Tibial artery (tissue), 4 donors: ENCODE data around the gene INPP5D.

ENCODE experiments used
- DNase-seq, 2 donors: peaks; one replicate each; pipeline ENCODE4 v3.0.0-alpha.2; 2019
- H3K27ac ChIP-seq, 2 donors: fragments of 200-600 bp; sonication (generic) in 1 of 2; 1 replicate in 1 of 2; 2 replicates in 1 of 2; pipeline ENCODE4 v1.5.1; 2018 to 2019; ENCODE audit warnings: mild to moderate bottlenecking in 1 of 2
- H3K27me3 ChIP-seq, 2 donors: fragments of 200-600 bp; sonication (generic) in 1 of 2; one replicate each; pipeline versions ENCODE4 v1.5.1 to v1.6.0; 2016 to 2019
- H3K36me3 ChIP-seq, 3 donors: fragments of 200-600 bp; sonication (generic) in 2 of 3; one replicate each; pipeline ENCODE4 v1.5.1; 2016 to 2019; ENCODE audit warnings: mild to moderate bottlenecking in 2 of 3
- H3K4me1 ChIP-seq, 4 donors: fragments of 200-600 bp; sonication (generic) in 2 of 4; 1 replicate in 3 of 4; 2 replicates in 1 of 4; pipeline ENCODE4 v1.5.1; 2016 to 2019
- H3K4me3 ChIP-seq, 2 donors: fragments of 200-600 bp; sonication (generic) in 1 of 2; 1 replicate in 1 of 2; 2 replicates in 1 of 2; pipeline ENCODE4 v1.5.1; 2018 to 2019; ENCODE audit warnings: mild to moderate bottlenecking in 2 of 2
- H3K9me3 ChIP-seq, 3 donors: fragments of 200-600 bp; sonication (generic) in 1 of 3; one replicate each; pipeline ENCODE4 v1.5.1; 2016 to 2019
- intact Hi-C: fragments of 100-400 bp; cut with DNase I; formaldehyde crosslinking; loops from one replicate; pipeline ENCODE4 v1.15.0; 2023; ENCODE audit warnings: low total_unique reads
- TF ChIP-seq, protein P1 (sequence below), 2 experiments: fragments of 200-600 bp in 1 of 2; fragments of 450-650 bp in 1 of 2; IDR thresholded peaks; one replicate each; pipeline ENCODE4 v1.5.1; 2017 to 2019; ENCODE audit warnings: antibody characterized with exemption in 2 of 2, mild to moderate bottlenecking in 1 of 2, moderate library complexity in 1 of 2

INPP5D gene

DNA sequence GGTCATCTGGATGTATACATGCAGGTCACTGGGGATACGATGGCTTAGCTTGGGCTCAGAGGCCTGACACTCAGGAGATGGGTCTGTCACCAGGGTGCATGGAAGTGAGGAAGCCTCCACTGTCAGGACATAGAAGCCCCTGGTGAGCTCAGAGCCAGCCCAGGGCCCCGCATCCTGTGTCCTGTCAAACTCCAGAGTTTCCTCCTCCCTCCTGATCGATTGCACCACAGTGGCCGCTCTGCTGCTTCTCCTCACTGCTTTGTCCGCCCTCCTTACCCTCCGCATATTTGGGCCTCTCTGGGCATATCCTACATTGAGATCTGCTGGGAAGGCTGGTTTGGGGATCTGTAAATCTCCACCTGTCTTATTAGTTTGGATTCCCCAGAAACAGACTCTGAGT is 153.8 kb downstream of the INPP5D start:
- Histone ChIP-seq H3K27ac (no peak overlapping the region), H3K36me3 (no peaks in the 10 kb centered on the region), H3K9me3 (no peaks in the 10 kb centered on the region), H3K4me3 (no peak overlapping the region), H3K4me1 (peaks cover 0 to 31% (median 17%) of the 10 kb centered on the region in 4 donors), H3K27me3 (no peaks in the 10 kb centered on the region)
- TF ChIP-seq, protein P1, sequence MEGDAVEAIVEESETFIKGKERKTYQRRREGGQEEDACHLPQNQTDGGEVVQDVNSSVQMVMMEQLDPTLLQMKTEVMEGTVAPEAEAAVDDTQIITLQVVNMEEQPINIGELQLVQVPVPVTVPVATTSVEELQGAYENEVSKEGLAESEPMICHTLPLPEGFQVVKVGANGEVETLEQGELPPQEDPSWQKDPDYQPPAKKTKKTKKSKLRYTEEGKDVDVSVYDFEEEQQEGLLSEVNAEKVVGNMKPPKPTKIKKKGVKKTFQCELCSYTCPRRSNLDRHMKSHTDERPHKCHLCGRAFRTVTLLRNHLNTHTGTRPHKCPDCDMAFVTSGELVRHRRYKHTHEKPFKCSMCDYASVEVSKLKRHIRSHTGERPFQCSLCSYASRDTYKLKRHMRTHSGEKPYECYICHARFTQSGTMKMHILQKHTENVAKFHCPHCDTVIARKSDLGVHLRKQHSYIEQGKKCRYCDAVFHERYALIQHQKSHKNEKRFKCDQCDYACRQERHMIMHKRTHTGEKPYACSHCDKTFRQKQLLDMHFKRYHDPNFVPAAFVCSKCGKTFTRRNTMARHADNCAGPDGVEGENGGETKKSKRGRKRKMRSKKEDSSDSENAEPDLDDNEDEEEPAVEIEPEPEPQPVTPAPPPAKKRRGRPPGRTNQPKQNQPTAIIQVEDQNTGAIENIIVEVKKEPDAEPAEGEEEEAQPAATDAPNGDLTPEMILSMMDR (IDR thresholded peaks at IDR 0.05), result no peak
- no peak for DNase-seq
- intact Hi-C loops, result no loop called here

DNA sequence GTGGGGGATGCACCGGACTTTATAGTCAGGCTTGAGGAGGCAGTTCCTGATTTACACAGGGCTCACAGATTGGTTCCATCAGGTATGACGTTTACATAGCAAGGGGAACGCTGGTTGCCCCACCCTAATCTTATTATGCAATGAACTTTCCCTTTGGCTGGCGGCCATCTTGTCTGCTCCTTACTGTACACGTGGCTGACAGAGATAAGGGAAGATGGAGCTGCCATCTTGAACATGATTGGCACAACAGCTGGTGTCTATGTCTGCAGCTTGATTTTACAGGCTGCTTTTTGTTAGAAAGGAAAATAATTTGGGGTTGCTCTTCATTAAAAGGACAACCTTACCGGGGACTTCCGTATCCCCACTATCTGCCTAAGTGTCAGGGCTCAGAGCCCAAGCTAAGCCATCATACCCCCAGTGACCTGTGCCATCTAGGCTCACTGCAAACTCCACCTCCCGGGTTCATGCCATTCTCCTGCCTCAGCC is 157.8 kb downstream of the INPP5D start:
- H3K36me3 ChIP-seq, result no peaks in the 10 kb centered on the region
- intact Hi-C loops, result no loop called here
- no peak for DNase-seq
- H3K4me3 ChIP-seq, result no peak overlapping the region
- H3K27ac ChIP-seq, result no peak overlapping the region
- no peaks in the 10 kb centered on the region for H3K9me3 ChIP-seq
- H3K27me3 ChIP-seq, result no peaks in the 10 kb centered on the region
- TF ChIP-seq, protein P1 (IDR thresholded peaks at IDR 0.05), result no peak
- H3K4me1 ChIP-seq, result no peaks in the 10 kb centered on the region

DNA sequence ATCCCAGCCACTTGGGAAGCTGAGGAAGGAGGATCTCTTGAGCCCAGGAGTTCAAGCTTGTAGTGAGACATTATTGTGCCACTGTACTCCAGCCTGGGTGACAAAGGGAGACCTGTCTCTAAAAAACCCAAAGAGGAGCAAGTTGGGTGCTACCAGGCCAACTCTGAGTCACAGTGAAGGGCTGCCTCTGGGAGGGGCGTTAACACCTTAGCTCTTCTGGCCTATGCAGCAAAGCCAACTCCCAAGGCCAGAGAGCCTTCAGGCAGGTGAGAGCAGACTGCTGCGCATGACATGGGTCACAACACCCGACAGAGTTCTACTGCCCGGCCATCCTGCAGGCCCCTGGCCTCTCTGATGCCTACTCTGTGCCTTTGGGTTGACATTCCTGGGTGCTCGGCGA is 158.7 kb downstream of the INPP5D start:
- TF ChIP-seq, protein P1 (IDR thresholded peaks at IDR 0.05), result no peak
- no peak for DNase-seq
- intact Hi-C loops, result no loop called here
- Histone ChIP-seq H3K4me1 (no peaks in the 10 kb centered on the region), H3K9me3 (no peaks in the 10 kb centered on the region), H3K36me3 (no peaks in the 10 kb centered on the region), H3K4me3 (no peak overlapping the region), H3K27ac (no peak overlapping the region), H3K27me3 (no peaks in the 10 kb centered on the region)

DNA sequence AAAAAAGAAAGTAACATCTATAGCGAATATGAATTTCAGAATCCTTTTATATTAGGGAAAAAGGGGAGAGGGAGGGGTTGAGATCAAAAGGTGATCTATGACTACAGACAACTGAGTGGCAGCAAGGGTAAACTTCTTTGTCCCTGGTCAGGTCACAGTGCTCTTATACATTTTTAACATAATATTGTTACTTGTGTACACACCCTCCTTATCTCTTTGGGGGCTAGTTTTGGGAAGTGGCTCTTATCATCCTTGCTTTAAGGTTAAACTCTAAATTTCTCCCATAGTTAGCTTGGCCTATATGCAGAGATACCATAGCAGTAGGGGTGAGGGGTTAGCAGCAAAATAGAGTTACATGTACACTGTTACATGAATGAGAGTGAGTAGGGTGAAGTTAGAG is 159.7 kb downstream of the INPP5D start:
- H3K4me1 ChIP-seq, result no peaks in the 10 kb centered on the region
- no peaks in the 10 kb centered on the region for H3K27me3 ChIP-seq
- H3K36me3 ChIP-seq, result no peaks in the 10 kb centered on the region
- no peak overlapping the region for H3K4me3 ChIP-seq
- TF ChIP-seq, protein P1 (IDR thresholded peaks at IDR 0.05), result no peak
- DNase-seq, result no peak
- intact Hi-C loops, result no loop called here
- no peak overlapping the region for H3K27ac ChIP-seq
- no peaks in the 10 kb centered on the region for H3K9me3 ChIP-seq

DNA sequence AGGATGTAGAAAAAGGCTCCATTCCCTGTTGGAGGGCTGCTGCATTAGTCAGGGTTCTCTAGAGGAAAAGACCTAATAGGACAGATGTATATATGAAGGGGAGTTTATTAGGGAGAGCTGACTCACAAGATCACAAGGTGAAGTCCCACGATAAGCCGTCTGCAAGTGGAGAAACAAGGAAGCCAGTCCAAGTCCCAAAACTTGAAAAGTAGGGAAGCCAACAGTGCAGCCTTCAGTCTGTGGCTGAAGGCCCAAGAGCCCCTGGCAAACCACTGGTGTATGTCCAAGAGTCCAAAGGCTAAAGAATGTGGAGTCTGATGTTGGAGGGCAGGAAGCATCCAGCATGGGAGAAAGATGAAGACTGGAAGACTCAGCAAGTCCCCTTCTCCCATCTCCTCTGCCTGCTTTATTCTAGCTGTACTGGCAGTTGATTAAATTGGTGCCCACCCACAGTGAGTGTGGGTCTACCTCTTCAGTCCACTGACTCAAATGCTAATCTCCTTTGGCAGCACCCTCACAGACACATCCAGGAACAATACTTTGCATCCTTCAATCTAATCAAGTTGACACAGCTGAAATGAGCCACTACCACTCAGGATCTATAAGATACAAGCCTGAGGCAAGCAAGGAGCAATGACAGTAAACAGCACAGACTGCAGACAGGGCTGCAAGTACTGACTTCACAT is 161.4 kb downstream of the INPP5D start:
- no peaks in the 10 kb centered on the region for H3K9me3 ChIP-seq
- no peaks in the 10 kb centered on the region for H3K4me1 ChIP-seq
- intact Hi-C loops, result no loop called here
- TF ChIP-seq, protein P1 (IDR thresholded peaks at IDR 0.05), result no peak
- H3K4me3 ChIP-seq, result no peak overlapping the region
- H3K27ac ChIP-seq, result no peak overlapping the region
- DNase-seq, result no peak
- H3K36me3 ChIP-seq, result no peaks in the 10 kb centered on the region
- no peaks in the 10 kb centered on the region for H3K27me3 ChIP-seq
